Pancreas (tissue), 10 donors: ENCODE data around the gene VILL. TPM values are rescaled to one million over a fixed set of nuclear protein-coding genes. Genes with fewer than 3 reads are reported as not detected.

Source experiments
- ATAC-seq, 4 donors: fragments of 200-7000 bp; cut with Tn5 transposase; one replicate each; pipeline versions ENCODE4 v1.8.0 to v1.9.1; 2020; ENCODE audit warnings: mild to moderate bottlenecking in 4 of 4, moderate library complexity in 4 of 4
- DNase-seq, 6 donors: peaks; one replicate each; pipeline ENCODE4 v3.0.0-alpha.2; 2020
- FAIRE-seq: peaks from 2 replicates; lab custom pipeline; 2012; peaks lifted over from hg19 to GRCh38; lab: Jason Lieb, UNC
- H3K27ac ChIP-seq, 4 donors: fragments of 200-600 bp; sonication (generic); 1 replicate in 3 of 4; 2 replicates in 1 of 4; pipeline versions ENCODE4 v1.5.0 to v1.8.0; 2020
- H3K27me3 ChIP-seq, 4 donors: fragments of 200-600 bp; one replicate each; pipeline ENCODE4 v1.8.0; 2021
- H3K36me3 ChIP-seq, 3 donors: fragments of 200-600 bp; sonication (generic) in 1 of 3; one replicate each; pipeline versions ENCODE4 v1.5.0 to v1.8.0; 2020 to 2021
- H3K4me1 ChIP-seq, 3 donors: fragments of 200-600 bp; one replicate each; pipeline ENCODE4 v1.8.0; 2021
- H3K4me3 ChIP-seq, 4 donors: fragments of 200-600 bp; sonication (generic) in 2 of 4; one replicate each; pipeline versions ENCODE4 v1.5.0 to v1.8.0; 2020 to 2021
- H3K9me3 ChIP-seq, 4 donors: fragments of 200-600 bp; one replicate each; pipeline ENCODE4 v1.8.0; 2021
- CTCF ChIP-seq, 4 donors: fragments of 200-600 bp; sonication (generic) in 3 of 4; IDR thresholded peaks; one replicate each; pipeline versions ENCODE4 v1.5.0 to v1.8.0; 2021; ENCODE audit warnings: antibody characterized with exemption in 4 of 4
- WGBS, 2 donors: extraction: QIAGEN DNeasy Blood & Tissue Kit; methylation state at CpG; one replicate each; pipeline ENCODE4 v1.1.7; 2013; 5-methylcytosine and 5-hydroxymethylcytosine counted together
- intact Hi-C, 3 donors: fragments of 100-400 bp; cut with DNase I; formaldehyde crosslinking; loops; one replicate each; pipeline versions ENCODE4 v1.11.1 to v1.14.2; 2022
- polyA plus RNA-seq, 2 donors: library from polyadenylated mRNA; stranded (reverse); fragments of 200-250 nt; gene quantifications; one replicate each; pipeline ENCODE4 v1.2.3, GENCODE V29; 2013
- total RNA-seq, 6 donors: library from RNA; stranded (reverse); fragmentation: NEBNext Ultra II Directional in 4 of 6; extraction: Animal tissue kit (Norgen Biotek cat#: 25700) in 4 of 6; gene quantifications; one replicate each; pipeline versions ENCODE4 v1.2.1 to v1.2.4, GENCODE V29; 2021 to 2023
- donor health status: healthy with polysubstance abuse.
- donor health status: DM: no; HTN: no; CAD: no; lungs with moderate emphysema.
- donor health status: DM: no; HTN: no; CAD: no.
- donor health status: control.
- donor health status: control.
- donor health status: Bipolar disorder and iron deficiency.
- donor health status: DM: yes; HTN: yes; CAD: no.
- donor health status: DM: no; HTN: no; CAD: no.
- donor health status: DM: no; HTN: no; CAD: no.
- donor health status: DM: yes; HTN: yes; CAD: no.

VILL gene
- total and polyA plus RNA-seq, 8 donors: 1.2 to 7.0 (median 3.8) TPM

GRCh38 chr3:37954881-37955280 lies 35.7 kb upstream of the VILL start:
- H3K4me1 ChIP-seq: no peaks in the 10 kb centered on the region
- intact Hi-C loops: no loop called here
- TF ChIP-seq CTCF (IDR thresholded peaks at IDR 0.05): no peak
- no peak for DNase-seq
- H3K27me3 ChIP-seq: no peaks in the 10 kb centered on the region
- ATAC-seq: no peak
- no peak overlapping the region for H3K27ac ChIP-seq
- H3K9me3 ChIP-seq: no peaks in the 10 kb centered on the region
- WGBS, 2 donors: 91 to 94% methylated on average over 6 of the region's 6 CpGs
- H3K36me3 ChIP-seq: no peaks in the 10 kb centered on the region
- no peak overlapping the region for H3K4me3 ChIP-seq
- no peak for FAIRE-seq

GRCh38 chr3:37955918-37956707 lies 34.5 kb upstream of the VILL start:
- intact Hi-C loops: no loop called here
- H3K27me3 ChIP-seq: no peaks in the 10 kb centered on the region
- ATAC-seq (peak in 1 of 4 donors; percentile 48), FAIRE-seq (no peak), DNase-seq (no peak)
- no peak overlapping the region for H3K4me3 ChIP-seq
- no peaks in the 10 kb centered on the region for H3K4me1 ChIP-seq
- H3K27ac ChIP-seq: peak overlapping the region in 2 of 4 donors; percentile 5 to 42
- H3K36me3 ChIP-seq: no peaks in the 10 kb centered on the region
- TF ChIP-seq CTCF (IDR thresholded peaks at IDR 0.05): no peak
- no peaks in the 10 kb centered on the region for H3K9me3 ChIP-seq
- WGBS, 2 donors: 86 to 93% methylated on average over 3 of the region's 3 CpGs

- peak overlapping the region in 2 of 4 donors; percentile 5 to 42 for H3K27ac ChIP-seq
- WGBS, 2 donors: 67 to 75% methylated on average over 2 of the region's 2 CpGs
- ATAC-seq (peak in 1 of 4 donors; percentile 39), FAIRE-seq (no peak), DNase-seq (no peak)
- no peaks in the 10 kb centered on the region for H3K4me1 ChIP-seq
- no peak overlapping the region for H3K4me3 ChIP-seq
- no peaks in the 10 kb centered on the region for H3K9me3 ChIP-seq
- TF ChIP-seq CTCF (IDR thresholded peaks at IDR 0.05): no peak
- H3K36me3 ChIP-seq: no peaks in the 10 kb centered on the region
- H3K27me3 ChIP-seq: no peaks in the 10 kb centered on the region
- intact Hi-C loops: no loop called here
Observed at GRCh38 chr3:37956723-37957538, 33.7 kb upstream of the VILL start.

- Histone ChIP-seq H3K27ac (peak overlapping the region in 1 of 4 donors; percentile 42), H3K27me3 (no peaks in the 10 kb centered on the region), H3K4me1 (peaks cover 0 to 5% (median 4%) of the 10 kb centered on the region in 3 donors), H3K4me3 (no peak overlapping the region), H3K36me3 (no peaks in the 10 kb centered on the region), H3K9me3 (no peaks in the 10 kb centered on the region)
- no peak for FAIRE-seq
- no peak for DNase-seq
- no peak for TF ChIP-seq CTCF (IDR thresholded peaks at IDR 0.05)
- intact Hi-C loops: no loop called here
- ATAC-seq: no peak
- WGBS, 2 donors: 80 to 86% methylated on average over 7 of the region's 7 CpGs
Observed at GRCh38 chr3:37957539-37957936, 33.0 kb upstream of the VILL start.
